Gastroesophageal sphincter (tissue), 4 donors: ENCODE measurements around the gene PPP1R11. TPM values are rescaled to one million over a fixed set of nuclear protein-coding genes. Genes with fewer than 3 reads are reported as not detected.

Experiments
- small RNA-seq, 4 donors: library from RNA; depleted of rRNA; stranded (forward); fragments of <200 nt; gene quantifications; one replicate each; pipeline ENCODE3, GENCODE V24; 2016
- total RNA-seq, 4 donors: library from RNA; depleted of rRNA; stranded (reverse); fragments of >200 nt; gene quantifications; one replicate each; pipeline ENCODE4 v1.1.0, GENCODE V29; 2016

PPP1R11 gene
- total RNA-seq, 4 donors from 2014 or later, result 49.4 to 63.1 (median 57.5) TPM

Small RNAs within 50 kb of the gene (small RNA-seq; reads per million reads assigned to genes)
- gene RF02218, result 0 reads per million in 4 donors
- gene RF02219, result 0 reads per million in 4 donors
- gene RF02220, result 0 reads per million in 4 donors

Other genes with a start within 250 kb of the PPP1R11 start
- gene HLA-G, start 239.4 kb upstream of the PPP1R11 start, total RNA-seq, result not detected
- 100 to 1,000 TPM; 281 to 626 (median 424) TPM for gene HLA-A, start 124.7 kb upstream of the PPP1R11 start, total RNA-seq
- gene POLR1H, start 5.9 kb upstream of the PPP1R11 start, total RNA-seq, result 10 to 100 TPM; 11.6 to 28.8 (median 20.0) TPM
- gene RNF39, start 8.6 kb downstream of the PPP1R11 start, total RNA-seq, result under 1 TPM in 1 of 4 donors, not detected in 3; 0.49 TPM
- gene TRIM31, start 45.9 kb downstream of the PPP1R11 start, total RNA-seq, result not detected
- not detected for gene TRIM40, start 68.9 kb downstream of the PPP1R11 start, total RNA-seq
- gene TRIM10, start 94.0 kb downstream of the PPP1R11 start, total RNA-seq, result under 1 TPM in 1 of 4 donors, not detected in 3; 0.08 TPM
- not detected for gene TRIM15, start 96.3 kb downstream of the PPP1R11 start, total RNA-seq
- gene TRIM26, start 146.2 kb downstream of the PPP1R11 start, total RNA-seq, result 10 to 100 TPM; 38.1 to 57.8 (median 45.8) TPM